Measurements from ENCODE around the gene SCN5A.
"Not testable (repeated sequence)": the region's sequence is repeated elsewhere in the genome, so short reads cannot be mapped to it uniquely, and the experiment has no call there.

The SCN5A gene

DNA sequence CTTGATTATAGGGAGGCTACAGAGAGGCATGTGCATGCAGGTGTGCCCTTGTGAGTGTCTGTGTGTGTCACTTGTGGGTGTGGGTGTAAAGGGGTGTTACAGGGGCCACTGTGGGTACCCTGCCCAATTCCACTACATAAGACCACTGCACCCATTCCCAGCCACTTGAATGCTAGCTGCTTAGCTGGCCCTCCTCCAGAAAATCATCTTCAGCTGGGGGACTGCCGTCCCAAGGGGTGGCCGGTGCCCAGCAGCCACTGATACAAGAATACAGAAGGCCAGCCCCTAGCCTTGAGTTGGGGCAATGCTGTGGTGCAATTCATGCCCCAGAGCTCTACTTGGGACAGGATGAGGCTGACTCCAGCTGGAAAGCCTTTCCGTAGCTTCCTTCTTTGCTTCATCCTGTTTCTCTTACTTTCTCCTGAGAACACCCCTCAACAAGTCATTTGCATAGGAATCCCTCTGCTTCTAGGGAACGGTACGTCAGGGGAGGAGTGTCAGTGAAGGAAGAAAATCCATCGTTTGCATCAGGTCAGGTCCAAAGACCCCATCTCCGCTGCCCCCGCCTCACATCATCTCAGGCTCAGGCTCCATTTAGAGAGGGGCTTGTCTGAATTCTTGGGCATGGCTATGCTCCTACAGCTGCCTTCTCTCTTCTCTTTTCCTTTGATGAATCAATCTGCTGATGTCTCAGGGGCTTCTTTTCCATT lies 72.0 kb downstream of the SCN5A start:
- no peak for DNase-seq

DNA sequence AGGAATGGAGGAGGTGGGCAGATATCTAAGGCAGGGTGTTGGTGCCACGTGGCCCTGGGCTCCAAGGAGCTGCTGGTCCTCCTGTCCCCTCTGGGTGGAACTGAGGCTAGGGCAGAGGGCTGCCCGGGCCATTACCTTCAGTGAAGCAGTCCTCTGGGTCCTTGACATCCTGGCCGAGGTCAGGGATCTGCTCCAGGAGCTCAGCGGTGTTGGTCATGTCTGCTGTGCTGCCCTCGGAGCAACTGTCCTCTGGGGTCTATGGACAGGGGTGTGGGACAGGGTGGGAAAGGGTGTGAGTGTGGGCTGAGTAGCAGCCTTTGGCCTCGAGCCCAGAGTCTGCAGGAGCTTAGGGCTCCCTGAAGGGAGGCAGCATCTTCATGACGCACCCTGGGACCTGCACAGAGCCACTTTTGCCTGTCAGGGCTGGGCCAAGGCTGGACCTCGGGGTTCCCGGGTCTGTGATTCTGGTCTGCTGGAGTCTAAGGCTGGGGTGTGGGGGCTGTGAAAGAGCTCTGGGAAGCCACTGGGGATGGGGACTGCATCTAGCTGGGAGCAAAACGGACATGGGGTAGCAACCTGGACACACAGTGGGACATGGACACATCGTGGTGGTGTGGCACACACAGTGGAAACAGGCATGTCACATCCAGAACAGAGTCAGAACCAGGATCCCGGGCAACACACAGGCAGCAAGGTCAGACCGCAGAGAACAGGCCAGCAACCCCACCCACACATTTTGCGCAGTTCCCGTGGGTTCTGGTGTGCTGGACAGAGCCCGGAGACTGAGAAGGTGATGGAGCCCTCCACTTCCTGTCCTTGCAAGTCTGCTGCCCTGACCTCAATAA lies 72.7 kb downstream of the SCN5A start:
- no peak for DNase-seq

DNA sequence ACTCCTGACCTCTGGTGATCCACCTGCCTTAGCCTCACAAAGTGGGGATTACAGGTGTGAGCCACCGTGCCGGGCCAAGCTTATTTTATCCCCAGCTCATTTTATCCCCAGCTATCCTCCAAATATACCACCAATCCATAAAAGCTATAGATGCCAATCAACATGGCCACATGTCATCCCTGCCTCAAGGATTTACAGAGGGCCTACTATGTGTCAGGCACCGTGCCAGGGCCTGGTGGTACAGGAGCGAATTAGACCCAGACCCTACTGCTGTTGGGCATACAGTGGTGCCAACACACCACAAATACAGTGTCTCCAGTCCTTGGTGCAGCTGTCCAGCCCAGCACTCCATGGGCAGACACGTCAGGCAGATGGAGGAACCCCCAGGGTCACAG lies 73.4 kb downstream of the SCN5A start:
- DNase-seq: no peak

DNA sequence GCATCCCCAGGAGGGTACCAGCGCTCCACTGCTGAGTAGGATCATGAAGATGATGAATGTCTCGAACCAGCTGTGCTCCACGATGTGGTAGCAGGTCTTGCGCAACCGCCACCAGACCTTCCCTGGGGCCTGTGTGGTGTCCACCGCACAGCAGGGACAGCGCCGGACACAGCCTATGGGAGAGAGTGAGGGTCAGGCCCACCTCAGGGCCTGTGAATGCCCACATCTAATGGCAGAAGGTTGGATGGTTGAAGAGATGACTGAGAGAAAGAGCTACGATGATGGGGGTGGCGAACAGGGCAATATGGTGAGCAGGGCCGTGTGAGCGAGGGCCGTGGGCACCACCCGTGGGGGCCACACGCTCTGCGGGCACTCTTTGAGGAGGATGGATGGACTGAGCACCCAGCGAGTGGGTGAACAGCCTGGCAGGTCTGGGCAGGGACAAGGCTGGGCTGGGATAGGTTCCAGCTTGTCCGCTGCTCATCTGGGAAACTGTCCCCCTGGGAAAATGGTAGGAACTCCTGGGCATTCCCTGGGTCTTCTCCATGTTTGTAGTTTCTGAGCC lies 74.1 kb downstream of the SCN5A start:
- no peak for DNase-seq

DNA sequence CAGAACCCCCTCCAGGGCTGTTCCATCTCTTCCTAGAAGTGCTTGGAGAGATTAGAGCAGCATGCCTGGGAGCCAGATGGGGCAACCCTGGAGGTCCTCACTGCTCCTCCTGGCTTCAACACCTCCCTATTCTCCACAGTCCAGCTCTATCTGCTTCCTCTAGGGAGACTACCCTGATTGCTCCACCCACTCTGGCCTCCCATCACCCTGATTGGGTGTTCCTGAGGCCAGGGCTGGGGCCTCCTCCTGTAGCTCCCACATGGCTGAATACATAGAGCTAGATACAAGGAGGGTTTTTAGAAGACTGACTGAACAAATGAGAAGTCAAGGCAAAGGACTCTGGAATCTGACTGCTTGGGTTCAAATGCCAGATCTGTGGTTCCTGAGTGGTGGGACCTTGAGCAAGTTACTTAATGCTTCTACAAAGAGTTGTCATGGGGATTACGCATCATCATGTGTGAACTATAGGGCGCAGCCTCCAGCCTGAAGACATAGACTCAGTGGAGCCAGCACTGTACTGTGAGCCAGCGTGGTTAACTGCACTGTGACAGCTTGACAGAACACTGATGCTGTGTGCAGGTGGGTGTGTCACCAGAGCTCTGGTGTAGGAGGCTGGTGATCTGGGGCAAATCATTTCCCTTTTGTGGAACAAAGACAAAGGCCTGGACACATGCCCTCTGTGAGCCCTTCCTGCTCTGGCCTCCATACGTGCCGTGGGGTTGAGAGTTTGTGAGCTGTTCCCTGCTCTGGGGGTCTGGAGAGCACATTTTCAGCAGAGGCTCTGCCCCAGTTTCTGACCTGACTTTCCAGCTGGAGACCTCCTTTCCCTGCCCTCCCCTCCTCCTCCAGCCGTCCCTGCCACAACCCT lies 74.8 kb downstream of the SCN5A start:
- DNase-seq: no peak

DNA sequence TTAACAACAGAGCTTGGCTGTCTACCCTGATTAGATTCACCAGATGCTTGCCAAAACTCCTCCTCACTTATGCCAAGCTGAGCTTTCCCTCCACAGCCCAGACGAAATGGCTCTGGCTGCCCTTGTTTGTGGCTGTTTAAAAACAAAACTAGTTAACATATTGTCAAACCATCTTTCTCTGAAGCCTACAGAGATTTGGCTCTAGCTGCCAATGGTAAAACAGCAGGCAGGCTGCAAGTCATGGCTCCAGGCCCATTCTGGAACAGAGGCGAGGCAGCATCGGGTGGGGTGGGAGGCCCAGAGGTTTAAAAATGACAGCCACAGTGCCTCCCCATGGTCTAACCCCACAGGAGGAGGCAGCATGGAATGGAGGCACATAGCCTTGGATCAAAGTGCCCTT lies 75.9 kb downstream of the SCN5A start:
- DNase-seq: no peak

DNA sequence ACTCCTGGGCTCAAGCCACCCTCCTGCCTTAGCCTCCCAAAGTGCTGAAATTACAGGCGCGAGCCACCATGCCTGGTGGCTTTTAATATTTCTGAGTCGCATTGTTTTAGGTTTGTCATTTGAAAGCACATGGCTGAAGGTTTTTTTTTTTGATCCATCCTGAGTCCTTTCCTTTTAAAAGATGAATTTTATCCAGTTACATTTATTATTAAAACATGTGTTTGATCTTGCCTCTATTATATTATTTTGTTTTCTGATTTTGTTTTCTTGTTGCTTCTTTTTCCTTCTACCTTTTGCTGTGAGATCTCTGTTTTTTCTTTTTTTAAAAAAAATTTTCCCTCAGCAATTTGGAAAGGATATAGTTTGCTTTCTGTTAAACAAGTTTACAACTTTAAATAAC lies 76.4 kb downstream of the SCN5A start:
- DNase-seq: no peak

GRCh38 chr3:38567498-38567897 lies 82.0 kb downstream of the SCN5A start:
- no peak for DNase-seq

DNA sequence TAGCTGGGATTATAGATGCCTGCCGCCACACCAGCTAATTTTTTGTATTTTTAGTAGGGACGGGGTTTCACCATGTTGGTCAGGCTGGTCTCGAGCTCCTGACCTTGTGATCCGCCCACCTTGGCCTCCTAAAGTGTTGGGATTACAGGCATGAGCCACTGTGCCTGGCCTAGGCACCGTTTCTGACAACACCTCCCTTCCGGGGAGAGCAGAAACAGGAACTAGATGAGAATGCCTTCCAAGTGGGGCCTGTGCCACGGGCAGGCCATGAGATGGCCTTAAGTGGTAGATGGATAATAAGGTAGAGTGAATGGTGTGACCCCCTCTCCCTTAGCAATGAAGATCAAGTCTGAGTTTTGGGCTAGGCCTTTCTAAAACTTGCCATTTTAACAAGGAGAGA lies 82.7 kb downstream of the SCN5A start:
- not testable (repeated sequence) for DNase-seq

- no peak for DNase-seq
These were observed 83.3 kb downstream of the SCN5A start for GRCh38 chr3:38566215-38566528.

- DNase-seq: no peak
These were observed 83.9 kb downstream of the SCN5A start for GRCh38 chr3:38565339-38566214.

DNA sequence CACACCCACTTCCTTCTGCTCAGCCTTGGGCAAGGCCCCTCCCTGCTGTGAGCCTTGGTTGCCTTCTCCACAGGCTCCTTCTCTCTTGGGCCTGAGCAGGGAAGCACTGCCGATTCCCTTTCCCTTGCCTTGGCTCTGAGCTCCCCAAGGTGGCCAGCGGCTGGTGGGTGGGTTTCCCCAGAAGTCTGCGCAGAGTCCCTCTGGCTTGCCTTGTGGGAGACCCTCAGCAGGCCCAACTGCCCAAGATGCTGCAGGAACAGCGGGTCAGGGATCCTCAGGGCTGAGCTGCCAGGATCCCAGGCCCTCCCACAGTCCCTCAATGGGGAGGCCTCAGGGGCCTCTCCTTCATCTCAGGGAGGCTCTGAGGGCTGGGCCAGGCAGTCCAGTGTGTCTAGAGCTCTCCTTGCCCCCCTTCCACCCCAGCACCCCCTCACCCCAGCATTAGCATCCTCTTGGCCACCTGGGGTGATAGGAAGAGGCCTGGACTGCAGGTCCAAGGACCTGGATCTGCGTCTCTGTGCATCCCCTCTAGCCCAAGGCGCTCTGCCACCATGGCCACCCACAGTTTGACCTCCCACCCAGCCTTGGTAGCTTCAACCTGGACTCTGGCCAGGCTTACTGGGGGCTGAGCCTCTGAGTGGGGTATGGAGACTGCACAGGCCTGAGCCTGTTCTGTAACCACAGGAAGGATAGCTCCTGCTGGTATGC lies 84.7 kb downstream of the SCN5A start:
- no peak for DNase-seq

DNA sequence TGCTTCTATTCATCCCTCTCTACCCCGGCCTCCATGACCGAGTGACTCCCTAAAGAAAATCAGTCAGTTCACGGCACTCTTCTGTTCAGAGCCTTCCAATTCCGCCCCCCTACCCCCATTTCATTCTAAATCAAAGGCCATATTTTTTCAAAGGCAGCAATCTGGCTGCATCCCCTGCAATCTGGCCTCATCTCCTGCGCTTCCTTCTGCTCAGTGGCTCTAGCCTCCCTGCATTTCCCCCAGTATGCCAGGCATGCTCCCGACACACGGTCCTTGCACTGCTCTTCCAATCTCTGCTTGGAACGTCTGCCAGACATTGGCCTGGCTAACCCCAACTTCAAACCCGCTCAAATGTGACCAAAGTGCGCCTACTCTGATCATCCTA lies 85.6 kb downstream of the SCN5A start:
- DNase-seq: no peak

DNA sequence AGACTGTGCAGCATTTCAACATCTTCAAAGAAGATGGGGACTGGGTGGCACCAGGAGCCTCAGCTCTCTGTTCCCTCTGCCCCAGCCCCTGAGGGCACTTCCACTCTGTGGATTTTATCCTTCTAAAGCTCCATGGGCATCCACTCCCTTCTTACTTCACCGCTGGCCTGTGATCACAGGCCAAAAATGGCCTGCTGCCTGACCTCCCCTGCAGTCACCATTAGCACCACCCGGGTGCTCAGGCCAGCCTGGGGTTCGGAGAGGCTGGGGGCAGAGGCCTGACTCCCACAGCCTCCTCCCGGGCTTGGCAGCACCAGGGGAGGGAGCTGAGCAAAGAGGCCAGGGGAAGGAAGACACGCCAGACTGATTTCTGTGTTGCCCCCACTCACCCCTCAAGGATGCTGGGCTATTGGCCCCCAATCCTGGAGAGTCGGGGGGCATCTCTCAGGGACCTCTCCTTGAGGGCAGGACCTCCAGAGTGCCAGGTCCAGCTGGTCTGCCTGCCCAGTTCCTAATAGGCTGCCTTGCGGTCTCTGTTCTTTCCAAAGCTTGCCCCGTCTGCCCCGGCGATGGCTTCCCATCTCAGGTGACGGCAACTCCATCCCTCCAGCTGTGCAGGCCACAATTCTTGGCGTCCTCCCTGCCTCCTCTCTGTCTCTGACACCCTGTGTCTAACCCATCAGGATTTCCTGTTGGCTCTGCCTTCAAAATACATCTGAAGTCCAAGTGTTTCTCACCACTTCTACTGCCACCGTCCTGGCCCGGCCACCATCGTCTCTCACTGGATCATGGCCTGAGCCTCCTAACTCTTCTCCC lies 86.2 kb downstream of the SCN5A start:
- DNase-seq: no peak

DNA sequence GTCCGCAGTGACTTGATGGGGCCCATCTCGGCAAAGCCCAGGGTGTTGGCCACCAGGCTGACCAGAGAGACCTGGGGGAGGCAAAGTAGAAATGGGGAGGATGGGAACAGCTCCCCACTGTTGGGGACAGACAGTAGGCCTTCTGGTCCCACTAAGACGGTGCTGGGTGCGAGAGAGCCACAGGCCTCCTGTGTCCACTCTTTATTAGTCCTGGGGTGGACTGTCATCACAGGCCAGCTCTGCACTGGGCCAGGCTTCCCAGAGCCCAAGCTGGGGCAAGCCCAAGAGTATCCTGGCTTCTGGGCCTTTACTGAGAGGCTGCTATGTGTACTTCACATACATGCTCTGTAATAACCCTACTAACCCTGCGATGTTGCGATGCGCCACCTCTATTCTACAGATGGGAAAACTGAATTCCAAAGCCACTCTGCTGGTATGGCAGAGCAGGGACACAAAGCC lies 87.0 kb downstream of the SCN5A start:
- no peak for DNase-seq

DNA sequence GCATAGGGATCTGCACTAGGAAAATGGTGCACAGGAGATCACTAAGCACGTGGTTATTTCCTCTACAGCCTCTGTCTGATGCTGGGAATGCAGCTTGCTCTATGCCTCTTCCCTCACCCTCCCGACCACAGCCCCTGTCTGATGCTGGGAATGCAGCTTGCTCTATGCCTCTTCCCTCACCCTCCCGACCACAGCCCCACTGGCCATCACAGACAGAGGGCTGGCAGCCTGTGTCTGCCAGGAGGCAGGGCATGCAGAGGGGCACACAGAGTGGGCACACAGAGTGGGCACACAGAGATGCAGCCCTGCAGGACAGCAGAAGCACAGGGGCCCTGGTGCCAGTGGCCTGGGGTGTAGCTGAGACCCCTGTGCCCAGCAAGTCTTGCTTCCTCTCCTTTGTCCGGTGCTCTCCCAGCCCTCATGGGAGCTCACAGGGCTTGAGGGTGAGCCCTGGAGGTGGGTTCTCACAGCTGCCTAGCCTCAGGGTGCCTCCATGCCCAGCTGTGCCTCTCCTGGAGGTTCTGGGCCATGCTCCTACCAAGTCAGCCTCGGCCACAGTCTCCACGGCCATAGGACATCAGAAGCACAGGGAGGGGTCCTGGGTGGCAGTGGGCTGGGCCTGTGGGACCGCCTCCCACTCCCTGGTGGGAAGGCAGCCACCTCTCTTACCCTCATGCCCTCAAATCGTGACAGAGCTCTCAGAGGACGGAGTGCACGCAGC lies 87.6 kb downstream of the SCN5A start:
- no peak for DNase-seq

DNA sequence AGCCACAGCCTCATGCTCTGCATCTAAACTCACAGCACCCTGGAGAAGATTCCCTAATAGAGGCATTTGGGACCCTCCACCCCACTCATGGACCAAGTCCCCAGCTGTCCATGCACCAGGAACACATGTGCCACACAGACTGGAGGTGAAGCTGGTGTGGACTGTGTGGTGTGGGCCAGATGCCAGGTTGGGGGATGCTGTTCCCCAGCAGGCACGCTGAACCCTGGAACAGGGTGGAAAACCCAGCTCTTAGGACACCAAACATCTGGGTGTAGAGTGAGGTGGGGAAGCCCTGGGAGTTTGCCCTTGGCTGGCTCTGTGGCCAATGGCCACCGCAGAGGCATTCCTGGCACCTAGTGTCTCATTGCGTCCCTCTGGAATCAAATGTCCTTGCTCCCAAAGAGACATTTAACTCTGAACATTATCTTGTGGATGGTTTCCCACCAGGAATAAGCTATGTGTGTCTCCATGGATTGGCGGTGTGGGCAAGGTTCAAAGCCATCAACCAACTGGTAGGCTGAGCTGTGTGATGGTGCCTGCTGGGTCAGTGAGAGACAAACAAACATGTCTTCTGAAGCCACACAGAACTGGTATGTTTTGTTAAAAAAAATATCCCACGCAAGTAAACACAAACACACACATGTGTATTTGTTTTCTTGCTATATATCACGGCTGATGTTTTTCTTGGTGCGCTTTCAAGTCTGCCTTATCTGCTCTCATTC lies 88.3 kb downstream of the SCN5A start:
- no peak for DNase-seq

- DNase-seq: no peak
These were observed 89.2 kb downstream of the SCN5A start for GRCh38 chr3:38560284-38560683.

DNA sequence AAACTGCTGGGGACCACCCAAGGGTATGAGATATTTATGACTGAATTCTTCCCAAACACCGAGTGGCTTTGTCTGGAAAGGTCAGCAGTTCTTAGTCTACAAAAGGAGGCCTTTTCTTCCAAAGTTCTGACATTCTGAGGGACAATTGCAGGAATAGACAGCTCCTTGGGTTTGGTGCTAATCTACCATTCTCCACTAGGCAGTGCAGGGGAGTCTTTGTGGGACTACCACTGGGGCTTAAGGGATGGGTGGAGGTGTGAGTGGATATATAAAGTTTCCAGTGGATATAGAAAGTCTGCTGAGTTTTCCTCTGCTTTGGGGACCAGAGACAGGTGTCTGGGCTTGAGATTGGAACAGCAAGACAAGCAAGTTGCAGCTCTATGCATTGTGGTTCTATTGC lies 90.6 kb downstream of the SCN5A start:
- DNase-seq: no peak
